Brain microvascular endothelial cell (primary cell): Measurements from ENCODE around the gene AK8.

Experiments
- DNase-seq: peaks from one replicate; pipeline ENCODE4 v3.0.0-alpha.2; 2020
- H3K27ac ChIP-seq: fragments of 250-450 bp; sonication (Bioruptor Pico); 2 replicates; pipeline ENCODE4 v1.5.1; 2020; ENCODE audit warnings: mild to moderate bottlenecking, moderate library complexity
- H3K27me3 ChIP-seq: fragments of 250-450 bp; sonication (Bioruptor Pico); replicated peaks from 2 replicates; pipeline ENCODE4 v1.5.1; 2020; ENCODE audit warnings: mild to moderate bottlenecking
- H3K36me3 ChIP-seq: fragments of 250-450 bp; sonication (Bioruptor Pico); replicated peaks from 2 replicates; pipeline ENCODE4 v1.5.1; 2020; ENCODE audit warnings: mild to moderate bottlenecking
- H3K4me3 ChIP-seq: 2 replicates; pipeline ENCODE4 v1.5.1; 2011; ENCODE audit warnings: low read depth, mild to moderate bottlenecking, control low read depth, low read length, moderate library complexity
- CTCF ChIP-seq: IDR thresholded peaks from 2 replicates; pipeline ENCODE4 v1.5.1; 2011; ENCODE audit warnings: low read depth, mild to moderate bottlenecking, moderate library complexity, low read length, control low read depth, inconsistent platforms; ENCODE audit errors: missing control alignments
- in situ Hi-C: cut with HindIII; loops from 2 replicates; pipeline ENCODE4 v1.10.0; 2017; ENCODE audit warnings: low sequenced_read_pairs, low pct_ligation_motif_present

The AK8 gene

GRCh38 chr9:132886334-132886725 is 8.2 kb upstream of the AK8 start:
- TF ChIP-seq CTCF = no peak
- in situ Hi-C loops = no loop called here
- H3K27ac ChIP-seq = no peak overlapping the region
- no peaks in the 10 kb centered on the region for H3K36me3 ChIP-seq
- DNase-seq = no peak
- H3K27me3 ChIP-seq = no peaks in the 10 kb centered on the region
- no peak overlapping the region for H3K4me3 ChIP-seq

GRCh38 chr9:132885720-132886333 is 7.7 kb upstream of the AK8 start:
- no peaks in the 10 kb centered on the region for H3K27me3 ChIP-seq
- no peak for DNase-seq
- TF ChIP-seq CTCF = no peak
- no peak overlapping the region for H3K4me3 ChIP-seq
- no peaks in the 10 kb centered on the region for H3K36me3 ChIP-seq
- in situ Hi-C loops = no loop called here
- H3K27ac ChIP-seq = no peak overlapping the region

- in situ Hi-C loops = no loop called here
- no peak for TF ChIP-seq CTCF
- no peaks in the 10 kb centered on the region for H3K36me3 ChIP-seq
- no peak for DNase-seq
- H3K27me3 ChIP-seq = no peaks in the 10 kb centered on the region
- no peak overlapping the region for H3K4me3 ChIP-seq
- no peak overlapping the region for H3K27ac ChIP-seq
Observed at GRCh38 chr9:132883349-132884294, 5.5 kb upstream of the AK8 start.

- Histone ChIP-seq H3K27me3 (no peaks in the 10 kb centered on the region), H3K36me3 (no peaks in the 10 kb centered on the region), H3K4me3 (no peak overlapping the region), H3K27ac (no peak overlapping the region)
- in situ Hi-C loops = no loop called here
- no peak for DNase-seq
- no peak for TF ChIP-seq CTCF
Observed at GRCh38 chr9:132882616-132883015, 4.5 kb upstream of the AK8 start.

GRCh38 chr9:132881826-132882225 is 3.7 kb upstream of the AK8 start:
- TF ChIP-seq CTCF = no peak
- DNase-seq = no peak
- Histone ChIP-seq H3K27ac (no peak overlapping the region), H3K36me3 (no peaks in the 10 kb centered on the region), H3K4me3 (no peak overlapping the region), H3K27me3 (no peaks in the 10 kb centered on the region)
- in situ Hi-C loops = no loop called here
